HepG2 (cell line): ENCODE data around the gene SPECC1L. TPM values are rescaled to one million over a fixed set of nuclear protein-coding genes. Genes with fewer than 3 reads are reported as not detected.

ENCODE experiments used
- ATAC-seq: fragments of 200-7000 bp; cut with Tn5 transposase; 3 replicates; pipeline ENCODE4 v1.9.1; 2020; ENCODE audit warnings: mild to moderate bottlenecking, moderate library complexity
- BruUV-seq: library from RNA; stranded (reverse); fragments of 400-500 nt; replicated peaks from 2 replicates; lab custom pipeline; 2021; lab: Mats Ljungman, UMichigan
- CTCF ChIA-PET: fragments of 300-600 bp; formaldehyde crosslinking; extraction: SDS; loops from one replicate; lab custom pipeline; 2021; ENCODE audit warnings: low total read pairs, inconsistent platforms, low intra/inter-chr PET ratio; lab: Yijun Ruan, JAX
- POLR2A ChIA-PET: fragments of 350-600 bp; sonication (Branson Sonifier 250); formaldehyde crosslinking; loops from one replicate; lab custom pipeline; 2020; ENCODE audit warnings: antibody characterized with exemption, inconsistent platforms; lab: Yijun Ruan, JAX
- DNase-seq: peaks from one replicate; pipeline ENCODE4 v3.0.0-alpha.2; 2015; ENCODE audit warnings: low spot score
- FAIRE-seq: peaks from 3 replicates; lab custom pipeline; 2011; peaks lifted over from hg19 to GRCh38; lab: Jason Lieb, UNC
- H2AFZ ChIP-seq: one replicate; pipeline ENCODE4 v1.6.1; 2011; ENCODE audit warnings: low read length, inconsistent platforms
- H3K27ac ChIP-seq: fragments of 300-600 bp; 3 replicates; pipeline ENCODE4 v1.8.0; 2011; ENCODE audit warnings: mixed run types, mild to moderate bottlenecking, mixed read lengths, low read length, inconsistent platforms; ENCODE audit not compliant: insufficient read depth; ENCODE audit errors: extremely low read length
- H3K27me3 ChIP-seq, 2 experiments: fragments of 200-600 bp in 1 of 2; 2 replicates in 1 of 2; 3 replicates in 1 of 2; pipeline versions ENCODE4 v1.6.0 to v1.8.0; 2011; ENCODE audit warnings: low read length in 2 of 2, mild to moderate bottlenecking in 2 of 2, moderate library complexity in 2 of 2, inconsistent platforms in 1 of 2; ENCODE audit not compliant: insufficient read depth in 2 of 2, control insufficient read depth in 1 of 2
- H3K36me3 ChIP-seq, 2 experiments: fragments of 200-600 bp in 1 of 2; replicated peaks in 1 of 2; 2 replicates in 1 of 2; 3 replicates in 1 of 2; pipeline versions ENCODE4 v1.5.1 to v1.8.0; 2011; ENCODE audit warnings: low read length in 2 of 2, inconsistent platforms in 1 of 2; ENCODE audit not compliant: insufficient read depth in 2 of 2, control insufficient read depth in 1 of 2
- H3K4me1 ChIP-seq: 2 replicates; pipeline ENCODE4 v1.5.1; 2012; ENCODE audit warnings: low read length, inconsistent platforms; ENCODE audit not compliant: insufficient read depth
- H3K4me2 ChIP-seq: 2 replicates; pipeline ENCODE4 v1.6.0; 2011; ENCODE audit warnings: low read depth, low read length, inconsistent platforms
- H3K4me3 ChIP-seq, 3 experiments: fragments of 200-600 bp in 1 of 3; sonication (generic), shearing (Covaris generic) in 1 of 3; replicated peaks in 1 of 3; 2 replicates each; pipeline ENCODE4 v1.5.1; 2011 to 2016; ENCODE audit warnings: low read length in 3 of 3, inconsistent platforms in 2 of 3, low read depth in 2 of 3, mild to moderate bottlenecking in 2 of 3, control low read depth in 1 of 3, mixed read lengths in 1 of 3; ENCODE audit not compliant: insufficient read depth in 1 of 3
- H3K79me2 ChIP-seq: one replicate; pipeline ENCODE4 v1.6.1; 2011; ENCODE audit warnings: low read length, inconsistent platforms; ENCODE audit not compliant: insufficient read depth
- H3K9ac ChIP-seq: 2 replicates; pipeline ENCODE4 v1.6.0; 2011; ENCODE audit warnings: mild to moderate bottlenecking, low read depth, low read length, inconsistent platforms; ENCODE audit not compliant: insufficient read depth
- H3K9me3 ChIP-seq: 2 replicates; pipeline ENCODE4 v1.5.1; 2012; ENCODE audit warnings: mild to moderate bottlenecking, low read length
- H4K20me1 ChIP-seq: 2 replicates; pipeline ENCODE4 v1.6.0; 2011; ENCODE audit warnings: inconsistent platforms, mild to moderate bottlenecking, low read length, moderate library complexity; ENCODE audit not compliant: insufficient read depth
- IRX3 ChIP-seq: sonication (generic); formaldehyde crosslinking; IDR thresholded peaks from 2 replicates; pipeline ENCODE4 v1.8.1; 2023; ENCODE audit warnings: mild to moderate bottlenecking, low read depth, missing genetic modification reagents, borderline replicate concordance
- KDM5A ChIP-seq: fragments of 200-600 bp; sonication (generic); IDR thresholded peaks from 2 replicates; pipeline ENCODE4 v1.7.0; 2018; ENCODE audit warnings: antibody characterized with exemption, mild to moderate bottlenecking, low read length, borderline replicate concordance
- NCOA5 ChIP-seq: sonication (generic); formaldehyde crosslinking; IDR thresholded peaks from 2 replicates; pipeline ENCODE4 v1.4.0; 2020; ENCODE audit warnings: missing genetic modification reagents
- SAP130 ChIP-seq: IDR thresholded peaks from 2 replicates; pipeline ENCODE4 v1.6.1; 2016; ENCODE audit warnings: low read depth
- ZBTB21 ChIP-seq: sonication (generic); formaldehyde crosslinking; IDR thresholded peaks from 2 replicates; pipeline ENCODE4 v1.4.0; 2020; ENCODE audit warnings: missing genetic modification reagents
- ZNF234 ChIP-seq: sonication (generic); formaldehyde crosslinking; conservative IDR thresholded peaks from 2 replicates; pipeline ENCODE4 v1.5.1; 2020; ENCODE audit warnings: mild to moderate bottlenecking, missing genetic modification reagents
- ZNF678 ChIP-seq: sonication (generic); formaldehyde crosslinking; IDR thresholded peaks from 2 replicates; pipeline ENCODE4 v1.4.0; 2020; ENCODE audit warnings: mild to moderate bottlenecking, missing genetic modification reagents
- WGBS: methylation state at CpG from one replicate; pipeline ENCODE4 v1.1.6; 2017; ENCODE audit warnings: low lambda C conversion rate; 5-methylcytosine and 5-hydroxymethylcytosine counted together
- in situ Hi-C: cut with HindIII; loops from 2 replicates; pipeline ENCODE4 v1.10.0; 2017; ENCODE audit warnings: low pct_unique_long_range_greater_than_20kb; ENCODE audit not compliant: extremely low pct_ligation_motif_present
- intact Hi-C: fragments of 100-400 bp; cut with micrococcal nuclease; formaldehyde crosslinking; loops from one replicate; pipeline ENCODE4 v1.10.0; 2022; ENCODE audit not compliant: unreplicated experiment
- polyA plus RNA-seq, 8 experiments: library from polyadenylated mRNA; depleted of rRNA in 3 of 8; stranded (reverse) in 7 of 8; unstranded in 1 of 8; fragments of >200 nt; fragmentation: Illumina TruSeq in 4 of 8; extraction: Trizol in 4 of 8; gene quantifications; 2 replicates each; pipeline versions ENCODE4 v1.2.1 to v1.2.3, GENCODE V29; 2011 to 2016; ENCODE audit warnings: low read depth in 4 of 8, missing spikeins in 1 of 8, mixed read lengths in 1 of 8; ENCODE audit not compliant: insufficient read depth in 1 of 8
- total RNA-seq, 5 experiments: library from RNA; depleted of rRNA; stranded (reverse); fragments of >200 nt; fragmentation: Illumina TruSeq; extraction: Trizol; gene quantifications; 2 replicates each; pipeline ENCODE4 v1.2.3, GENCODE V29; 2016; ENCODE audit warnings: low read depth in 1 of 5
- TF ChIP-seq, protein P1 (sequence below): IDR thresholded peaks from 2 replicates; pipeline ENCODE4 v1.6.1; 2016; ENCODE audit warnings: mild to moderate bottlenecking
- TF ChIP-seq, protein P2 (sequence below): sonication (generic); formaldehyde crosslinking; IDR thresholded peaks from 2 replicates; pipeline ENCODE4 v1.5.1; 2020; ENCODE audit warnings: mild to moderate bottlenecking, missing genetic modification reagents, moderate library complexity

The SPECC1L gene
- total and polyA plus RNA-seq, 2 of the 13 experiments (the other 11 are each of a cell fraction or from before 2014, with no cell fraction given): 14.1 to 30.3 TPM

DNA sequence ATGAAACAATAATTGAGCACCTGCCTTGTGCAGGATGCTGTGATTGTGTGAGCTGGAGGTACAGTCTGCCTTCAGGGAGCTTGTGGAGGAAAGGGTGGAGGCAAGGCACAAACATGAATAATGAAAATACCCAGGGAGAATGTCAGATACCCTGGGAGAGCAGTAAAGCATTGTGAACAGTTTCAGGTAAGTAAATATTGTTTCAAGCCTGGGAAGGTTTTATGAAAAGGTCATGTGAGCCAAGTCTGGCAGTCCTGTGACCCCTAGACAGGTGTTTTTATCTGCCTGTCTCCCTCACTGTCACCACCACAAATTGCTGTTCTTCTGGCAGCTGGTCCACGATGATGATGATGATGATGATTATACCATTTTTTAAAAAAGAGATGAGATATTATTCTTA lies 32.0 kb downstream of the SPECC1L start (continued):
- peak; percentile 29; the same call in 1 of the 2 replicates for TF ChIP-seq SAP130

DNA sequence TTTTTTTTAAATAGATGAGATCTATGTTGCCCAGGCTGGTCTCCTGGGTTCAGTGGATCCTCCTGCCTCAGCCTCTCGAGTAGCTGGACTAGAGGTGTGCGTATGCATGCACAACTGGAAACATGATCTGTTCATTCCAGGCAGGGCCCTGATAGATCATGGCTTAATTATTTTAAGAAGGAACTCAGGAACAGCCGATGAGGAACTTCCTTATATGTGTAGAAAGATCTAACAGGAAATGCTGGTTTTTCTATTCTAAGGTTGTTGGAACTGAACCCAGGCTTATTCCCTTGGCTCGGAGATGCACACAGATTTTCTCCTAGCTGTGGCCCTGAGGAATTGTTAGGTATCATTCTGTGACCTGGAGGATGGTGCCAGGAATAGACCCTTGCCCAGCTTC lies 32.4 kb downstream of the SPECC1L start:
- H3K4me2 ChIP-seq: no peak overlapping the region
- FAIRE-seq (no peak), ATAC-seq (no peak), DNase-seq (no peak)
- in situ Hi-C loops: no loop called here
- 99% methylated on average over 4 of the region's 4 CpGs for WGBS
- H3K36me3 ChIP-seq: peaks cover 8 to 39% of the 10 kb centered on the region in 2 experiments
- no peaks in the 10 kb centered on the region for H3K9me3 ChIP-seq
- H3K9ac ChIP-seq: no peak overlapping the region
- intact Hi-C loops: no loop called here
- no peak overlapping the region for H2AFZ ChIP-seq
- BruUV-seq: no TSS peak
- no peaks in the 10 kb centered on the region for H3K27me3 ChIP-seq
- H4K20me1 ChIP-seq: peaks cover 3% of the 10 kb centered on the region; the same call in 1 of the 2 replicates
- H3K4me1 ChIP-seq: peaks cover 43% of the 10 kb centered on the region
- H3K4me3 ChIP-seq: no peak overlapping the region
- POLR2A ChIA-PET: interaction anchor here (1.1 kb wide), 1 partner anchor 12 kb away, joined by 3 read pairs; no protein-coding TSS in a partner anchor
- H3K79me2 ChIP-seq: peaks cover 37% of the 10 kb centered on the region
- CTCF ChIA-PET: no interaction called here
- H3K27ac ChIP-seq: no peak overlapping the region
- TF ChIP-seq ZNF234 (CRISPR knock-in tag): no peak
- TF ChIP-seq NCOA5 (CRISPR knock-in tag): no peak
- TF ChIP-seq ZBTB21 (CRISPR knock-in tag): no peak
- TF ChIP-seq, protein P1, sequence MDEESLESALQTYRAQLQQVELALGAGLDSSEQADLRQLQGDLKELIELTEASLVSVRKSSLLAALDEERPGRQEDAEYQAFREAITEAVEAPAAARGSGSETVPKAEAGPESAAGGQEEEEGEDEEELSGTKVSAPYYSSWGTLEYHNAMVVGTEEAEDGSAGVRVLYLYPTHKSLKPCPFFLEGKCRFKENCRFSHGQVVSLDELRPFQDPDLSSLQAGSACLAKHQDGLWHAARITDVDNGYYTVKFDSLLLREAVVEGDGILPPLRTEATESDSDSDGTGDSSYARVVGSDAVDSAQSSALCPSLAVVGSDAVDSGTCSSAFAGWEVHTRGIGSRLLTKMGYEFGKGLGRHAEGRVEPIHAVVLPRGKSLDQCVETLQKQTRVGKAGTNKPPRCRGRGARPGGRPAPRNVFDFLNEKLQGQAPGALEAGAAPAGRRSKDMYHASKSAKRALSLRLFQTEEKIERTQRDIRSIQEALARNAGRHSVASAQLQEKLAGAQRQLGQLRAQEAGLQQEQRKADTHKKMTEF (CRISPR knock-in tag): no peak
- TF ChIP-seq IRX3 (CRISPR knock-in tag): no peak
- no peak for TF ChIP-seq ZNF678 (CRISPR knock-in tag)
- TF ChIP-seq KDM5A: no peak
- TF ChIP-seq, protein P2, sequence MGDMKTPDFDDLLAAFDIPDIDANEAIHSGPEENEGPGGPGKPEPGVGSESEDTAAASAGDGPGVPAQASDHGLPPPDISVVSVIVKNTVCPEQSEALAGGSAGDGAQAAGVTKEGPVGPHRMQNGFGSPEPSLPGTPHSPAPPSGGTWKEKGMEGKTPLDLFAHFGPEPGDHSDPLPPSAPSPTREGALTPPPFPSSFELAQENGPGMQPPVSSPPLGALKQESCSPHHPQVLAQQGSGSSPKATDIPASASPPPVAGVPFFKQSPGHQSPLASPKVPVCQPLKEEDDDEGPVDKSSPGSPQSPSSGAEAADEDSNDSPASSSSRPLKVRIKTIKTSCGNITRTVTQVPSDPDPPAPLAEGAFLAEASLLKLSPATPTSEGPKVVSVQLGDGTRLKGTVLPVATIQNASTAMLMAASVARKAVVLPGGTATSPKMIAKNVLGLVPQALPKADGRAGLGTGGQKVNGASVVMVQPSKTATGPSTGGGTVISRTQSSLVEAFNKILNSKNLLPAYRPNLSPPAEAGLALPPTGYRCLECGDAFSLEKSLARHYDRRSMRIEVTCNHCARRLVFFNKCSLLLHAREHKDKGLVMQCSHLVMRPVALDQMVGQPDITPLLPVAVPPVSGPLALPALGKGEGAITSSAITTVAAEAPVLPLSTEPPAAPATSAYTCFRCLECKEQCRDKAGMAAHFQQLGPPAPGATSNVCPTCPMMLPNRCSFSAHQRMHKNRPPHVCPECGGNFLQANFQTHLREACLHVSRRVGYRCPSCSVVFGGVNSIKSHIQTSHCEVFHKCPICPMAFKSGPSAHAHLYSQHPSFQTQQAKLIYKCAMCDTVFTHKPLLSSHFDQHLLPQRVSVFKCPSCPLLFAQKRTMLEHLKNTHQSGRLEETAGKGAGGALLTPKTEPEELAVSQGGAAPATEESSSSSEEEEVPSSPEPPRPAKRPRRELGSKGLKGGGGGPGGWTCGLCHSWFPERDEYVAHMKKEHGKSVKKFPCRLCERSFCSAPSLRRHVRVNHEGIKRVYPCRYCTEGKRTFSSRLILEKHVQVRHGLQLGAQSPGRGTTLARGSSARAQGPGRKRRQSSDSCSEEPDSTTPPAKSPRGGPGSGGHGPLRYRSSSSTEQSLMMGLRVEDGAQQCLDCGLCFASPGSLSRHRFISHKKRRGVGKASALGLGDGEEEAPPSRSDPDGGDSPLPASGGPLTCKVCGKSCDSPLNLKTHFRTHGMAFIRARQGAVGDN (CRISPR knock-in tag): no peak
